Measurements from ENCODE around the gene S100A3. TPM values are rescaled to one million over a fixed set of nuclear protein-coding genes. Genes with fewer than 3 reads are reported as not detected.

S100A3 gene
- total RNA-seq, 1 experiment from 2014 or later: 12.0 TPM

- H3K9me3 ChIP-seq (ENCODE audit: control insufficient read depth, insufficient read depth, low read depth, low read length): no peaks in the 10 kb centered on the region
- ATAC-seq (no peak), DNase-seq (ENCODE audit: low read depth, low spot score) (no peak)
- ChIA-PET CTCF (no interaction called here), POLR2A (no interaction called here)
- in situ Hi-C loops (cut with HindIII; ENCODE audit: low pct_unique_long_range_greater_than_20kb, low sequenced_read_pairs): no loop called here
- H3K4me3 ChIP-seq (ENCODE audit: low read depth in 2 of 2, low read length in 2 of 2): no peak overlapping the region
- H3K27ac ChIP-seq (ENCODE audit: low read length): no peak overlapping the region
- no peaks in the 10 kb centered on the region for H3K4me1 ChIP-seq (ENCODE audit: control insufficient read depth, insufficient read depth, low read length)
- no TSS peak for BruUV-seq (replicated peaks)
- TF ChIP-seq TCF7L2 (IDR thresholded peaks at IDR 0.05; ENCODE audit: low read depth, low read length): no peak
- no peak for TF ChIP-seq REST (IDR thresholded peaks at IDR 0.05; ENCODE audit: insufficient read depth in 1 of 2, low read depth in 2 of 2, low read length in 1 of 2)
- no peak for TF ChIP-seq POLR2AphosphoS5 (IDR thresholded peaks at IDR 0.05; ENCODE audit: low read depth, low read length)
- TF ChIP-seq CTCF (IDR thresholded peaks at IDR 0.05): no peak
- no peak for TF ChIP-seq SIN3A (IDR thresholded peaks at IDR 0.05; ENCODE audit: borderline replicate concordance, insufficient read depth, low read depth, low read length)
- H3K36me3 ChIP-seq (ENCODE audit: control insufficient read depth, insufficient read depth, low read length): no peaks in the 10 kb centered on the region
- intact Hi-C loops (cut with micrococcal nuclease; ENCODE audit: unreplicated experiment): no loop called here
- H3K27me3 ChIP-seq (ENCODE audit: control insufficient read depth, insufficient read depth, low read length): no peaks in the 10 kb centered on the region
These were observed 8.8 kb upstream of the S100A3 start for GRCh38 chr1:153557877-153558276.

GRCh38 chr1:153556348-153556747 is 7.3 kb upstream of the S100A3 start:
- intact Hi-C loops (cut with micrococcal nuclease; ENCODE audit: unreplicated experiment) (no loop called here), in situ Hi-C loops (cut with HindIII; ENCODE audit: low pct_unique_long_range_greater_than_20kb, low sequenced_read_pairs) (no loop called here)
- Histone ChIP-seq H3K27me3 (ENCODE audit: control insufficient read depth, insufficient read depth, low read length) (no peaks in the 10 kb centered on the region), H3K27ac (ENCODE audit: low read length) (no peak overlapping the region), H3K4me3 (ENCODE audit: low read depth in 2 of 2, low read length in 2 of 2) (no peak overlapping the region), H3K4me1 (ENCODE audit: control insufficient read depth, insufficient read depth, low read length) (no peaks in the 10 kb centered on the region), H3K36me3 (ENCODE audit: control insufficient read depth, insufficient read depth, low read length) (no peaks in the 10 kb centered on the region), H3K9me3 (ENCODE audit: control insufficient read depth, insufficient read depth, low read depth, low read length) (no peaks in the 10 kb centered on the region)
- no peak for DNase-seq (ENCODE audit: low read depth, low spot score)
- ChIA-PET CTCF (no interaction called here), POLR2A (no interaction called here)
- BruUV-seq (replicated peaks): no TSS peak
- no peak for ATAC-seq
- TF ChIP-seq TCF7L2 (IDR thresholded peaks at IDR 0.05; ENCODE audit: low read depth, low read length) (no peak), REST (IDR thresholded peaks at IDR 0.05; ENCODE audit: insufficient read depth in 1 of 2, low read depth in 2 of 2, low read length in 1 of 2) (no peak), CTCF (IDR thresholded peaks at IDR 0.05) (no peak), SIN3A (IDR thresholded peaks at IDR 0.05; ENCODE audit: borderline replicate concordance, insufficient read depth, low read depth, low read length) (no peak), POLR2AphosphoS5 (IDR thresholded peaks at IDR 0.05; ENCODE audit: low read depth, low read length) (no peak)
